Activated T-cell treated with anti-CD3 and anti-CD28 coated beads, Interleukin-2, amount 50 U/mL, for 1 hour (primary cell): ENCODE results near the gene C13orf42.
"Not testable (repeated sequence)": the region's sequence is repeated elsewhere in the genome, so short reads cannot be mapped to it uniquely, and the experiment has no call there.

Experiments used
- DNase-seq: peaks from one replicate; pipeline ENCODE4 v3.0.0-alpha.2; 2020

The C13orf42 gene

DNA sequence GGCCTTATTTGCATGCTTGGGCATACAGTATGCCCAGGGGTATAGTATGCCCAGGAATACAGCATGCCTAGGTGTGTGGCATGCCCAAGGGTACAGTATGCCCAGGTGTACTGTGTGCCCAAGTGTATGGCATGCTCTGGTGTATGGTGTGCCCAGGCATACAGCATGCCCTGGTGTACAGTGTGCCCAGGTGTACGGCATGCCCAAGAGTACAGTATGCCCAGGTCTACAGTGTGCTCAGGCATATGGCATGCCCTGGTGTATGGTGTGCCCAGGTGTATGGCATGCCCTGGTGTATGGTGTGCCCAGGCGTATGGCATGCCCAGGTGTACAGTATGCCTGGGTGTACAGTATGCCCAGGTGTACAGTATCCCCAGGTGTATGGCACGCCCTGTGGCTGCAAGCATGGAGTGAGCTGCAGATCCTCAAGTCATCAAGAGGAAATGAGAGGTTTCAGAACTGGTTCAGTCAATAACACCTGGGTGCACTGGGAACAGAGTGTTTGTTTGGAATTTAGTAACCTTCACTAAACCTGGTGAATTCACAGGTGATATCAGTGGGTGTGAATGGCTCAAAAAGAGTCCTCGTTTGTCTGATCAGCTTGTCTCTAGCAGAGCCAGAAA is 7.8 kb upstream of the C13orf42 start:
- DNase-seq, result no peak

DNA sequence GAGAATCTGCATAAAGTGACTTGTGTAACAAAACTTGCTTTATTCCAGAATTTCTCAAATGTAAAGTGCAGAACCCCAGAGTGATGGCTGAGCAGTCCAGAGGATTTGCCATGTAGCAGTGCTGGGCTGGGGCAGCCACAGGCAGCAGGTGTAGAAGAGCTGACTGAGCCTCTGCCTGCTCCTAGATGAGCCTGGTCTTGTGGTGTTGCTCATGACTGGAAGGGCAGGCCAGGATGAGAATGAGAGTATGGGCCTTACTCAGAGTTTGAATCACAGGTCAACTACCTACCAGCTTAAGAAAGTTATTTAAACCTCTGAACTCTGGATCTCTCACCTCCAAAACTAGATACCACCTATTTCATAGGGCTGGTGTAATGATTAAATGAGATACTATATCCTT is 2.9 kb upstream of the C13orf42 start:
- no peak for DNase-seq

DNA sequence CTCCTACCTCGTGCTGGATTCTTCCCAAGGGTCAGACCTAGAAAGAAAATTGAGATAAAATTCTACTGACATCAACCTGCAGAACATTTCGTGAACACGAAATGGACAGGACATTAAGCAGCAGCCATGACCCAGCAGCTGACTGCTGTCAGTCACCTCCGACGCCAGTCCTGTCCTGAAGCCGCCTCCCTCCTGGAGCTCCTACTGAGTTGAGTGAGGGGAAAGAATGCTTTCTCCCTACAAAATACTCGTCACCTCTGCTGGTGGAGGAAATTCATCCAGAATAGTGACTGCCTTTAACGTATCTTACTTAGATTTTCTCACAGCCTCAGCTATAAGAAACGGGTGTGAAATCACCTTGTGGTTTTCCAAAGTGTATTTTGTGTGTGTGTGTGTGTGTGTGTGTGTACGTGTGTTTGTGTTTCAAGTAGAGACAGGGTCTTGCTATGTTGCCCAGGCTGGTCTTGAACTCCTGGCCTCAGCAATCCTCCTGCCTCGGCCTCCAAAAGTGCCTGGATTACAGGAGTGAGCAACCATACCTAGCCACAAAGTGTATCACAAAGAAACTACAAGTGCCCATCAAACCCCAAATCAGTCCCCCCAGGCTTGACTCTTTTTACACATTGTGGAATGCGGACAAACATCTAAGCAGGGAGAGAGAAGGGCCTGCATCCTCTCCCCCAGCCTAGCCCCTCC is 2.3 kb upstream of the C13orf42 start:
- DNase-seq, result no peak

DNA sequence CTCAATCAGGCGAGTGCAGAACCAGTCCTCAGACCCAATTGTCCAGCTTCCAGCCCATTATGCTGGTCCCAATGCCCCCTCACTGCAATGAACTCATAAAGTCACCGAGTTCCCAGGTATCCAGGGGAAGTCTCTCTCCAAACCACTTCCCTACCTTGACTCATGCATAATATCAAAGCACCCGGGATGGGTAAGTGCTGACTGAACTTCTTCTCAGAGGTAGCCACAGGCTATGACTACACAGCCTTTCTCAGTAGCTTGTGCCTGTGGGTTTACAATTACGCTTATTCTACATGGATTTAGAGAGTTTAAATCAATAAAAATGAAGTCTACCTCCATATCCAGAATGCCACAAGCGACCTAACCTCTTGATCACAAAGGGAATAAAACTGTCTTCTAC is 1.7 kb upstream of the C13orf42 start:
- no peak for DNase-seq

DNA sequence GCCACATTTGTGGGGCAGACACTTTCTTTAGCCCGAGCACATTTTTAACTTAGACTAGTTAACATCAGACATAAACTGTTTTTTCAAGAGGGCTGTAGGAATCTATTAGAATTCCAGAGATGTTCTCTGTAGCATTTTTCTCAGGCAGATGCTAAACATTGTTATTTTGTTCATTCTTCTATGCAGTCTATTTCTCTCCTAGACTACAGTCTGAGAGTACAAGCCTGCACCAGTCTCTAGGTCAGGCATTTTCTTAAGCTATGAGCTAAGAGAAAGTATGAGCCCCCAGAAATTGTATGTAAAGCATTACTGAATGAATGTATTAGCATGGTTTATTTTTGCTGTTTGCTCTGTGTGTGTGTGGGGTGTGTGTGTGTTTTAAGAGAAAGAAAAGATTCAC is 923 bp upstream of the C13orf42 start:
- no peak for DNase-seq

DNA sequence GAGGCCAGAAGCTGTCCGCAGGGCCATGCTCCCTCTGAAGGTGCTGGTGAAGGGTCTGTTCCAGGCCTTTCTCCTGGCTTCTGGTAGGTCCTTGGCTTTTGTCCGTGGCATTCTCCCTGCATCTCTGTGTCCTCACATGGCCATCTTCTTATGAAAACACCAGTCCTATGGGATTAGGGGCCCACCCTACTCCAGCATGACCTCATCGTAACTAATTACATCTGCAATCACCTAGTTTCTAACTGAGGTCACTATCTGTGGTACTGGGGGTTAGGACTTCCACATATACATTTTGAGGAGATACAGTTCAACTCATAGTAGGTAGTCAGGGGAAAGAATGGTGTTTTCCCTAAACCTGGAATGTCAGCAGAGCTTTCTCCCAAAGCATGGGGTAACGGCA is 3.1 kb downstream of the C13orf42 start:
- no peak for DNase-seq

DNA sequence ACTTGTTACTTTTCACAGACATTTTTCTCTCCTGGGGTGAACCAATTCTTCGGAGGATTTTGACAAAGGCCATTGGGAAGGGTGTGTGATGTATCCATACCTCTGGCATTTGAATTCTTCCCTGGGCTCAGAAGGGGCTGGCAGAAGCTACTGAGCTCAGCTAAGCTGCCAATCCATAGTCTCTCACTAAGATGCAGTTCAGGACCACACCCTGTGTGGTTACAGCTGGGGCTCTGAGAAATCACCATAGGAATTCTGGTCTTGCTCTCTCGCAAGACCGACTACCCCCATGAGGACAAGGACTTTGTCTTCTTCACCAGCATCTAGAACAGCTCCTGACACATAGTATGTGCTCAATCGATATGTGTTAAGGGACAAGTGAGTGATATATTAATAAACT is 6.0 kb downstream of the C13orf42 start:
- DNase-seq, result no peak

DNA sequence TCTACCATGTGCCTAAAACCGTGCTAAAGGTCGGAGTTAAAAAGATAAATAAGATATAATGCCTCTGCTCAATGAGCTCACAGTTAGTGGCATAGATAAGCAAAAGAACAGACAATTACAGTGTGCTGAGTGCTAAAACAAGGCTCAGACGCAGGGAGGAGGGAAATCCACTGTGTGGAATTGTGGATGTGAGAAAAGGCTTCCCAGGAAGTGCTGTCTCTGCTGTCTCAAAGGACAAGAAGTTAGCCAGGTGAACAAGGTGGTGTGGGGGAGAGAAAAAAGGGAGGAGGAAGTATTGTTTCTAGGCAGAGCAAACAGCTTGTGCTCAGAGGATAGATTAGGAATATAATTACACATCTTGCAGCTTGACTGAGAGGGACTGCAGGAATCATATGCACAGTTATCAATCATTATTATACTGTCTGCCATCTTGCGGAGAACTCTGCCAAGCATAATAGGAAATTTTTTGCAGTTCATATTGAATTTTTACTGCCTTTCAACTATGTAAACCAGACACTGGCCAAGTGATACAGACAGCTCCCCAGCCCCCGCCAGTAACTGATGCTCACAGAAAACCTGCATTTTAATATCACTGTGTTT is 9.3 kb downstream of the C13orf42 start:
- DNase-seq, result no peak

DNA sequence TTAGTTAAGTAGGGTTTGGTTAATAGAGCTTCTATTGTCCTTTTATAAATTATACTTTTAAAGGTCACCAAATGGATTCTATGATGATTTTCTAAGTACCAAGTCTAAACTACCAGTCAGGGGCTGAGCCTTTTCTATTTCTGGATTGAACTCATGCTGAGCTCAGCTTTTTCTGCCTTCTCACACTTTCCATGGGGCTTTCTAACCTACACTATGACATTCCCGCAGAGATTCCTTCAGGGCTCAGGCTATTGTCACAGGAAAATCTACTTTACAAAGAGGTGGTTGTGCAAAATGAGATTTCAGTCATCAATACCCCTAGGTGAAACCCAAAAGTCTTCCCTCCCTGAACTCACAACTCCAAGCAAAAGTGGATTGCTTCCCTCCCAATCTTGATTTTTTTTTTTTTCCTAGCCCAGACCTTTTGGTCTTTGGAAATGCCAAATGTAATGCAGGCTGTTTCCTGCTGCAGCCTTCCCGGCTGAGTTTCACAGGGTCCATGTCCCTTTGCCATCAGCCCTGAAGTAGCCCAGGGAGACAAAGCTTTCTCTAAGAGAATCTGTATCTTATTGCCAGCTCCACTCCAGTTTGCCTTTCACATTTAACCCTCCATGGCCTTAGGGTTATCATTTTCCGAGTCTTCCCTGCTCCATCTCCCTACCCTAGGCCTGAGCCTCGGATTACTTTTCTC is 13.6 kb downstream of the C13orf42 start:
- no peak for DNase-seq

DNA sequence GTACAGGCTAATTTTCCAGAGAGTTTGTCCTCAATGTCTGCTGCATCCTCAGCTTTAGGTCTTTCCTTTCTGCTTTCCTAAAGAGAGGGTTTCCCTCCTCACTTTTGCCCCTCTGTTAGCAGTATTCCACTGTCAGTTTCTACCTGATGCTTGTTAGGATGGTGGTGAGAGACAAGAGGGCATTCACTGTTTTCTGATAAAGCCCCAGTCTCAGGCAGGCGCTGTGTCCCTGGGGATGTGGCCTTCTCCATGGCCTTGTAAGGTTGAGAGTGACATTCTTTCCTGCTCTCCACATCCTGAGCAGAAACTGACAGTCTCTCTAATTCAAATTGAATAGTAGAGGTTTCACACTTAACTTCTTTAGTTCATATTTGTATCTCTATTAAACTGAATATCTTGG is 14.9 kb downstream of the C13orf42 start:
- no peak for DNase-seq

DNA sequence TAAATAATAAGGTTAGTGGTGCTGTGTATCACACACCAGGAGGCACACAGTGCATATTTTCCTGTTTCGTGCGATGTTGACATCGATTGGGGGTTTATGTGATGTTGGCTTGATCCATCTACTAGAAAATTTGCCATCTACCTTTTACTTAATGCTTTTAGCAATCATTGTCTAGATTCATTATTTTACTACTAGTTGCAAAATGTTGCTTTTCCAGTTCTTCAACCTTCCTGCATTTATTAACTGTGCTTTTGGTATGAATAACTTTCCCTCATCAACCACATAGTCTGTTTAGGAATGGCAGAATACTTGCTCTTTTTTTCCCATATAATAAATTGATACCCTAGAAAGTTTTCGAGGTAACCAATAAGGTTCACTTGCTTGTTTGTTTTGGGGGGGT is 17.5 kb downstream of the C13orf42 start:
- no peak for DNase-seq

DNA sequence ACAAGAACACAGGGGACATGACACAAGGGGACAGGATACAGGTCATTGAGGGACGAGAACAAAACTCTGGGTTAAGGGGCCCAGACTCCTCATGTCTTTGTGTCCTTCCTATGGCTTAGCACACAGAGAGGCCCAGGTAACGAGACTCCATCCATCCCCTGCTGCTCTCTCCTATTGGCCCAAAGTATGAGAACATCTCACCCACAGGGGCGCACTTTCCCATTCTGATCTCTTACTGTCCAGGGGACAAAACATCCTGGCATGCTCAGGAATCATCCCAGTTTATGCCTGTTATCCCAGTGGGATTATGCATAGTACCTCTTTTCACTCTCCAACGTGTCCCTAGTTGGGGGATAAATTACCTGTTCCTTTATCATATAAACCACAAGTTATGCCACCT is 19.2 kb downstream of the C13orf42 start:
- DNase-seq, result no peak

DNA sequence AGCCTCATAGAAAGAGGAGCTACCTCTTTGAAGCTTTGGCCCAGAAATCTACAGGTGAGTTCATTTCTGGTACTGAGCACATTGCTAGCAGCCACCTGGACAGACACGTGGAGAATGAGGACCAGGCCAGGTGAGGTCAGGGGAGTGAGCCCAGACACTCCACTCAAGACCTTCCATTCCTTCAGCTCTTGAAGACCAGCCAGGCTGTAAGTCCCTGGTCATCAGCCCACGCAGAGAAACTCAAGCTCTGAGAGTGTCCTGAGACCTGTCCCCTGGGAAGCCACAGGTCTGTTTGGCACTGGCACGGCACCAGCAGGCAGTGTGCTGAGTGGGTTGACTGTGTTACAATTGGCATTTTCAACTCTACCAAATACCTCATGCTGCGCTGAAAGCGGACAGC is 27.4 kb downstream of the C13orf42 start:
- no peak for DNase-seq

DNA sequence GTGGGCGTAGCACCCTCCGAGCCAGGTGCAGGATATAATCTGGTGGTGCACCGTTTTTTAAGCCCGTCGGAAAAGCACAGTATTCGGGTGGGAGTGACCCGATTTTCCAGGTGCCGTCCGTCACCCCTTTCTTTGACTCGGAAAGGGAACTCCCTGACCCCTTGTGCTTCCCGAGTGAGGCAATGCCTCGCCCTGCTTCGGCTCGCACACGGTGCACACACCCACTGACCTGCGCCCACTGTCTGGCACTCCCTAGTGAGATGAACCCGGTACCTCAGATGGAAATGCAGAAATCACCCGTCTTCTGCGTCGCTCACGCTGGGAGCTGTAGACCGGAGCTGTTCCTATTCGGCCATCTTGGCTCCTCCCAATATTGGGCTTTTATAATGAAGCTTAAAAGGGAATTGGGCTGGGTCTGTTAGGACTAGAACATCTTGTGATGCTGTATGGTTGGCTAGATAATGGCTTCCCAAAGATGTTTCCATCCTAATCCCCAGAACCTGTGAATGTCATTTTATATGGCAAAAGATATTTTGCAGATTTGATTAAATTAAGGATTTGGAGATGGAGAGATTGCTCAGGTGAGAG is 30.5 kb downstream of the C13orf42 start:
- not testable (repeated sequence) for DNase-seq

DNA sequence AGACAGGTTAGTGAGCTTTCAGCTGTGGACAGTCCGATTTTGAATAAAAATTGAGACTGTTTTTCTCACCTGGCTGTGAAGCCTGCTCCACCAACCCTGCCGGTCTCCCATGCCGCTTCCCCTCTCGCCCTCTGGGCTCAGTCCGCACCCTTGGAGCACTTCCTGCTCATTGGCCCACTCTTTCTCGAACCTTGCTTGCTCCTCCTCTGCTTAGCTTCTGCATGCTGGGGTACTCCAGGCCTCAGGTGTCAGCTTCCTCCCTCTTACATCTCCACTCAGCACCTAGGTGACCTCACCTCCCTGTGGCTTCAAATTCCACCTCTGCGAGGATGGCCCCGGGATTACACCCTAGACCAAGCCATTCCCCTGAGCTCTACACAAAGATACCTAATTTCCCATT is 39.6 kb downstream of the C13orf42 start:
- DNase-seq, result no peak

DNA sequence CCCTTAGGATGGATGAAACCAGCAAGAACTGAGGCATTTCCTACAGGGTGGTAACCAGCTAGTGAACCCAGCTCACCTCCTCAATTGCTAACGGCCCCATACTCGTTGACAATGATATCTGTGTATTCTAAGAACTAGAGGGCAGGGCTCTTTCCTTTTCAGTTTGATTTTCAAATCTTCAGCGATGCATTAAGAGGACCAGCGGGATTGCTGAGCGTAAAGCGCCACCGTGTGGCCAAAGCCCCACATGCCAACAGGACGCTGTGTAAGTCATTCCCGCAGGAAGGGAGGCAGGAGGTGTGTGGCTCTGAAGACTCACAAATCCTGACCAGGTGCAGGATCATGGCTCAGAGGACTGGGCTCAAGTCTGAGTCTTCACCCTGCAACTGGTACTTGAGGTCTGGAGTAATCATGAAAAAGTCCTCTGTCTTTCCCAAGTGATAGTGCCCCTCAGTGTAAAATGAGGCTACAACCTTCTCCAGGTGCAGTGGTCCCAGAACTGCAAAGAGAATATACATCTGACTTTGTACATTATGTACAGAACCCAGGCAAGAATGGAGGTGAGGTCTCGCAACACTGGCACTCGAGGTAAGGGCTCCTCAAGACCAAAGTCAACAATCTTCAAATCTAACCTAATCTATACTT is 40.9 kb downstream of the C13orf42 start:
- peak; percentile 78 for DNase-seq

DNA sequence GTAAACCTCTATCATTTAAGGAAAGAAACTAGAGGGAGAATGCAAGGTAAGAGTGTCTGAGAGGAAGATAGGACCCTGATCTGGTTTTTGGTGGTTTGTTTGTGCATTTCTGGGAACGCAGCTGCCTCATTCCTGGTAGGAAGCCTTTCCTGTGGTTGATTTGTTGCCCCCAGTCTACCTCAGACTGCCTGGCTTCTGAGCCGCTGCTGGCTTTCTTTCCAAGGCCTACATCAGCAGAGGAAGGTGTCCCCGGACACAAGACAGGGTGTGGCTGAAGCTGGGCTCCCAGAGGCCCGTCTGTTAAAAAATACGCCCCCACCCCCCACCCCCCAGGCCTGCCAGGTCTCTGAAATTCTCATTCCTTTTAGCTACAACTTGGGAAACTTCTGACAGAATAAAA is 42.6 kb downstream of the C13orf42 start:
- no peak for DNase-seq

DNA sequence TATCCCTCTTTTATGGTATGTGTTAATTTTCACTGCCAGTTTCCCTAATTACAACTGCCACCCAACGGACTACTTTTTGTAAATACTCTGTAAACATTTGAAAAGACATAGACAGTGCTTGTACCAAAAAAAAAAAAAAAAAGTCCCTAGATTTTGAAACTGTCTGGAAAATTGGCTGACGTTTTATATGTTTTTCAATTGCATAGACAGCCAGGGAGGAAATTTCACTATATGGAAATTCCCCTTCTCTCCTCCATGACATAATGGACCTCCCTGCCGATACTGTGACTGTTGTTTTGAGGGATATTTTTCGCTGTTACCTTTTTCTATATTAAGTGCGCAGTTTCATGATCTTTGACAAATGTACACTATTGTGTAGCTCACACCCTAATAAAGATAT is 43.4 kb downstream of the C13orf42 start:
- no peak for DNase-seq

DNA sequence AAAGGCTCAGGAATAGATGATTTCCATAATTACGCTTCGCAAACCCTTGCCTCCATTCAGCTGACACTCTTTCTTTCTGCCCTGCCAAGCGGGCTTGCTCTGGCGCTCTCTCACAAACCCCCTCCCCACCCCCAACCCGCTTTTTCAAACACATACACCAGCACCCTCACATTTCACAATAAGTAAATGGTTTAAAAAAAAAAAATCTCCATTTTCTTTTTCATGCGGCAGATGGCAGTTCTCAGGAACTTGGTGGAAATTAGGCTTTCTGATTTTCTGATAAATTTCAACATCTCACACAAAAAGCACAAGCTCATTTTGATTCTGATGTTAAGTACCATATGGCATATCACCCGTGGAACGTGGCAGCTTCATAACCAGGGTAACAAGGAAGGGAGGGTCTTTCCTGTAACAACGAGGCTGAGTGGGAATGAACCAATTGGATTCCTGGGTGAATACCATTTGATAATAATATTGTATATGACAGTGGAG is 43.8 kb downstream of the C13orf42 start:
- DNase-seq, result no peak

DNA sequence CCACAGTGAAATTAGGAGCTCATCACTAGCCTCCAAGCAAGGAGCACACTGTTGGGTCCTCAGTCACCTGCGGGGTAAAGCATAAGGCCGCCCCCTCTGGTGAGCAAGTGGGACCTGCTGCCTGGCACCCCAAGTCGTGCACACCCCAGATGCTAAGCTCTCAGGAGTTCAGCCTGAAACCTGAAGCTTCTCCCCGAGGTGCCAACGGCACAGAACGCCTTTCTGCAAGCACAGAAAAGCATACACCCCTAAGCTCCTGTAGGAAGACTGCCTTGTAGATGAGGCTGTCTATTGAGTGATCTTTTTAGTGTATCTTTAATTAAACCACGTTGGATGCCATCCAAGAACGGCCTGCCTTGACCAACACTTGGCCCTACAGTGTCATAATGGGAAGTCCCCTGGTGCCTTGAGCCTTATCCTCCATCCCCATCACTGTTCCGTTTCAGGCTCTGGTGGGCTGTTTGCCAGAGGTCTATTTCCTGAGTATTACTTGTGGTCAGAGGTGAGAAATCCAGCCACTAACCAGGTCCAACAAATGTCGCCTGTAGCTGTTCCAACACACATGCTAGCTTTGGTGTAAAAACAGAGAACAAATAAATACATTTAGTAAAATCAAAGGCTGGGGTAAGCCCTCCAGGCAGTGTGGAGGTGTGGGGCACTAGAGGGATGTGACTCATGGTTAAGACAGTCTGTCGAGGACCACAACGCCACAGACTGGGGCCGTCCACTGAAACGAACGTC is 44.8 kb downstream of the C13orf42 start:
- DNase-seq, result no peak

DNA sequence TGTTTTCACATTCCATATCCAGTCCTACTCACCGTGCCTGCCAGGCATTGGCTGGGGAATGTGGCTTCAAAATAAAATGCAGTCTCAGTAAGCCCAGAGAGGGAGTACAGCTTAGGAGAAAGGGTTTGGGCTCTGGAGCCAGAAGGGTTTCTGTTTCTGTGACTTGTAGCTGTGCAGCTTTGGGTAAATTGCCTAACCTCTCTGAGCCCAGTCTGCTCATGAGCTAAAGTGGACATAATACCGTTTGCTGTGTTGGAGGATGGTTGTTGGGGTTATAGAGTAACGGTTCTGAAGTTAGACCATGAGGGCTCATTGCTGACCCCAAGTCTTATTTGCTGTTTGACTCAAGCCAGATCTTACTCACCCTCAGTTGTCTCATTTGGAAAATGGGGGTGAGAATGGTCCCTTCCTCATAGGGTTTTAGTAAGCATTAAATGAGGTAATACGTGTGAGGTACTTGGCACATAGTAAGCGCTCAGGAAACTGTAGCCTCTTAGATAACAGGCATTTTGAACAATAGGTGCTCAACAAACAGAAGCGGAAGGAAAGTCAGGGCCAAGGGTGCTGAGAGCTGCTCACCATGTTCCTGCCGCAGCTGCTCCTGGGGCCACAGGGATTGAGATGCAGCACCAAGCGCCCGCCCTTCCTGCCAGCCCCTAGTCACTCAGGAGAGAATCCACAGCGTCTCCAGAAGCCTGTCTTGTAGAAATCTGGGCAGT is 45.5 kb downstream of the C13orf42 start:
- DNase-seq, result no peak

DNA sequence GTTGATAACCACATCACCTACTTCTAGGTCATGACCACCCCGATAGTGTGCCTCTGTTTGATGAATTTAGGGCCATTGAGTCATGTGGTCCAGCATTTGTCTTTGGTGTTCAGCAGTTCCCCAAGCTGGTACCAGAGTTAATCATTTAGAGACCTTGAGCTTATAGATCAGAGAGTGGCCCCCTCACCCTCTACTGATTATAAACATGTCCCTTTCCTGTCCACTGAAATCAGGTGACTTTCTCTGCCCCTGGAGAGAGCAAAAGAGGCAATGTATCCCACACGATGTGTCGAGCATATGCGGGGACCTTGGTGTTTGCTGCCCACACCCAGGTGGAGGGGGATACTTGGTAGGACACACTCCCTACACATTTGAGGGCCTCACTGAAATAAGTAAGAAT is 46.3 kb downstream of the C13orf42 start:
- DNase-seq, result no peak
